ENCODE data around the gene EXOC6.

GRCh38 chr10:93028883-93029282, 180.6 kb downstream of the EXOC6 start:
- TF ChIP-seq ZNF114 (tag by site-specific recombination; IDR thresholded peaks at IDR 0.05) (no peak), ZNF274 (IDR thresholded peaks at IDR 0.05; ENCODE audit: low read length) (no peak), ZNF274 (tag by site-specific recombination; IDR thresholded peaks at IDR 0.05; ENCODE audit: borderline replicate concordance) (no peak), CTCF (tag by site-specific recombination; IDR thresholded peaks at IDR 0.05) (no peak), ZNF23 (tag by site-specific recombination; IDR thresholded peaks at IDR 0.05; ENCODE audit: borderline replicate concordance) (no peak), ZNF701 (tag by site-specific recombination; IDR thresholded peaks at IDR 0.05) (no peak), ZNF76 (tag by site-specific recombination; IDR thresholded peaks at IDR 0.05; ENCODE audit: borderline replicate concordance, low read depth) (no peak), ZBTB11 (tag by site-specific recombination; conservative IDR thresholded peaks at IDR 0.05; ENCODE audit: low read depth) (no peak), ZNF560 (tag by site-specific recombination; IDR thresholded peaks at IDR 0.05; ENCODE audit: borderline replicate concordance) (no peak)

Measured in HEK293 (cell line).